PC-9 (cell line): Measurements from ENCODE around the gene ISL2. TPM values are rescaled to one million over a fixed set of nuclear protein-coding genes. Genes with fewer than 3 reads are reported as not detected.

ENCODE experiments used
- BruUV-seq: library from RNA; stranded (reverse); fragments of 400-500 nt; replicated peaks from 2 replicates; lab custom pipeline; 2021; lab: Mats Ljungman, UMichigan
- CTCF ChIA-PET: fragments of 300-600 bp; sonication (Branson Sonifier 250); formaldehyde crosslinking; loops from one replicate; lab custom pipeline; 2022; ENCODE audit warnings: antibody characterized with exemption; lab: Charles Lee
- POLR2A ChIA-PET: fragments of 300-600 bp; sonication (Branson Sonifier 250); formaldehyde crosslinking; loops from one replicate; lab custom pipeline; 2022; ENCODE audit warnings: antibody characterized with exemption; ENCODE audit not compliant: unreplicated experiment; lab: Charles Lee
- DNase-seq, 2 experiments: peaks; one replicate each; pipeline versions ENCODE4 v3.0.0 to v3.0.0-alpha.2; 2015 to 2022; ENCODE audit warnings: mixed read lengths in 1 of 2
- H2AFZ ChIP-seq: fragments of 200-600 bp; sonication (generic); 2 replicates; pipeline ENCODE4 v1.8.1; 2017; ENCODE audit warnings: antibody characterized with exemption
- H3F3A ChIP-seq: fragments of 200-600 bp; sonication (generic); 2 replicates; pipeline ENCODE4 v1.8.1; 2017; ENCODE audit warnings: antibody characterized with exemption, mild to moderate bottlenecking, low read depth; ENCODE audit not compliant: insufficient read depth
- H3K27ac ChIP-seq: fragments of 200-600 bp; sonication (generic); 2 replicates; pipeline ENCODE4 v1.6.1; 2016; ENCODE audit warnings: mixed run types
- H3K27me3 ChIP-seq: fragments of 200-600 bp; sonication (generic); 2 replicates; pipeline ENCODE4 v1.6.1; 2016; ENCODE audit warnings: low read depth, mixed run types; ENCODE audit not compliant: insufficient read depth
- H3K36me3 ChIP-seq: fragments of 200-600 bp; sonication (generic); 2 replicates; pipeline ENCODE4 v1.6.1; 2016; ENCODE audit warnings: low read depth, mixed run types
- H3K4me1 ChIP-seq: fragments of 200-600 bp; sonication (generic); replicated peaks from 2 replicates; pipeline ENCODE4 v1.6.1; 2016; ENCODE audit warnings: mixed run types; ENCODE audit not compliant: insufficient read depth
- H3K4me2 ChIP-seq: fragments of 200-600 bp; sonication (generic); 2 replicates; pipeline ENCODE4 v1.6.1; 2017; ENCODE audit warnings: mixed run types
- H3K4me3 ChIP-seq: fragments of 200-600 bp; sonication (generic); 2 replicates; pipeline ENCODE4 v1.6.1; 2016; ENCODE audit warnings: mixed run types
- H3K79me2 ChIP-seq: fragments of 200-600 bp; sonication (generic); 2 replicates; pipeline ENCODE4 v1.6.1; 2017; ENCODE audit warnings: low read depth, mixed run types
- H3K9me2 ChIP-seq: fragments of 200-600 bp; sonication (generic); 2 replicates; pipeline ENCODE4 v1.8.1; 2017; ENCODE audit warnings: mild to moderate bottlenecking; ENCODE audit not compliant: insufficient read depth
- H3K9me3 ChIP-seq: fragments of 200-600 bp; sonication (generic); 2 replicates; pipeline ENCODE4 v1.8.1; 2016; ENCODE audit warnings: low read depth; ENCODE audit not compliant: insufficient read depth
- H4K20me1 ChIP-seq: fragments of 200-600 bp; sonication (generic); 2 replicates; pipeline ENCODE4 v1.8.1; 2017; ENCODE audit not compliant: insufficient read depth
- EZH2 ChIP-seq: fragments of 200-600 bp; sonication (generic); IDR thresholded peaks from 2 replicates; pipeline ENCODE4 v1.8.0; 2017; ENCODE audit warnings: antibody characterized with exemption, low read depth
- intact Hi-C: fragments of 100-400 bp; cut with micrococcal nuclease; formaldehyde crosslinking; loops from one replicate; pipeline ENCODE4 v1.10.0; 2022; ENCODE audit not compliant: unreplicated experiment
- total RNA-seq: library from RNA; stranded (reverse); gene quantifications from 2 replicates; pipeline ENCODE4 v1.2.3, GENCODE V29; 2021
- TF ChIP-seq, protein P1 (sequence below): fragments of 200-600 bp; sonication (generic); conservative IDR thresholded peaks from 2 replicates; pipeline ENCODE4 v1.6.1; 2017; ENCODE audit warnings: mixed run types, antibody characterized with exemption, mild to moderate bottlenecking, moderate library complexity

The ISL2 gene
- total RNA-seq, 1 experiment from 2014 or later = 0.24 TPM

GRCh38 chr15:76313731-76314130 lies 22.8 kb upstream of the ISL2 start:
- TF ChIP-seq, protein P1, sequence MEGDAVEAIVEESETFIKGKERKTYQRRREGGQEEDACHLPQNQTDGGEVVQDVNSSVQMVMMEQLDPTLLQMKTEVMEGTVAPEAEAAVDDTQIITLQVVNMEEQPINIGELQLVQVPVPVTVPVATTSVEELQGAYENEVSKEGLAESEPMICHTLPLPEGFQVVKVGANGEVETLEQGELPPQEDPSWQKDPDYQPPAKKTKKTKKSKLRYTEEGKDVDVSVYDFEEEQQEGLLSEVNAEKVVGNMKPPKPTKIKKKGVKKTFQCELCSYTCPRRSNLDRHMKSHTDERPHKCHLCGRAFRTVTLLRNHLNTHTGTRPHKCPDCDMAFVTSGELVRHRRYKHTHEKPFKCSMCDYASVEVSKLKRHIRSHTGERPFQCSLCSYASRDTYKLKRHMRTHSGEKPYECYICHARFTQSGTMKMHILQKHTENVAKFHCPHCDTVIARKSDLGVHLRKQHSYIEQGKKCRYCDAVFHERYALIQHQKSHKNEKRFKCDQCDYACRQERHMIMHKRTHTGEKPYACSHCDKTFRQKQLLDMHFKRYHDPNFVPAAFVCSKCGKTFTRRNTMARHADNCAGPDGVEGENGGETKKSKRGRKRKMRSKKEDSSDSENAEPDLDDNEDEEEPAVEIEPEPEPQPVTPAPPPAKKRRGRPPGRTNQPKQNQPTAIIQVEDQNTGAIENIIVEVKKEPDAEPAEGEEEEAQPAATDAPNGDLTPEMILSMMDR = no peak
- TF ChIP-seq EZH2 = no peak
- POLR2A ChIA-PET = no interaction called here
- Histone ChIP-seq H3K9me3 (no peaks in the 10 kb centered on the region), H3K4me1 (peaks cover 55% of the 10 kb centered on the region), H3K9me2 (no peaks in the 10 kb centered on the region), H3K4me3 (no peak overlapping the region), H3K79me2 (peaks cover 24% of the 10 kb centered on the region), H4K20me1 (peaks cover 4% of the 10 kb centered on the region), H2AFZ (no peak overlapping the region; the same call in 1 of the 2 replicates), H3K27me3 (no peaks in the 10 kb centered on the region), H3K4me2 (peak overlapping the region; percentile 99), H3K27ac (peak overlapping the region; percentile 98), H3K36me3 (no peaks in the 10 kb centered on the region), H3F3A (peaks cover 35% of the 10 kb centered on the region)
- CTCF ChIA-PET = interaction anchor here (0.7 kb wide), 1 partner anchor 1002 kb away, joined by 3 read pairs; no protein-coding TSS in a partner anchor
- no TSS peak for BruUV-seq
- DNase-seq = peak; percentile 26 to 90
- intact Hi-C loops = loop anchor here (2.0 to 5.0 kb wide), 2 partner anchors 13 to 34 kb away; no protein-coding TSS in a partner anchor

DNA sequence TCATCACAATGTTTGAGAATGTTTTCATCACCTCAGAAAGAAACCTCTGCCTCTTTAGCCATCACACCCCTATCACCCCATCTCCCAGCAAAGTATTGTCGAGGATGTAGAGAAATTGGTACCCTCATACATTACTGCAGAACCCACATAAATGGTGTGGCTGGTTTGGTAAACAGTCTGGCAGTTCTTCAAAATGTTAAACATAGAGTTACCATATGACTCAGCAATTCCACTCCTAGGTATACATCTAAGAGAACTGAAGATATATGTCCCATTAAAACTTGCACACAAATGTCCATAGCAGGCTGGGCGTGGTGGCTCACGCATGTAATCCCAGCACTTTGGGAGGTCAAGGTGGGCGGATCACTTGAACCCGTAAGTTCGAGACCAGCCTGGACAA lies 16.6 kb upstream of the ISL2 start:
- CTCF ChIA-PET = no interaction called here
- intact Hi-C loops = no loop called here

GRCh38 chr15:76321171-76321570 lies 15.4 kb upstream of the ISL2 start:
- no peak overlapping the region for H2AFZ ChIP-seq
- ChIA-PET POLR2A (no interaction called here), CTCF (no interaction called here)

More for the DNA sequence above, 16.6 kb upstream of the ISL2 start:
- no peaks in the 10 kb centered on the region for H3K9me2 ChIP-seq
- no TSS peak for BruUV-seq
- H3K27me3 ChIP-seq = no peaks in the 10 kb centered on the region
- H3K36me3 ChIP-seq = no peaks in the 10 kb centered on the region
- no peak overlapping the region for H3K27ac ChIP-seq
- H3F3A ChIP-seq = no peaks in the 10 kb centered on the region; the same call in 1 of the 2 replicates
- no peaks in the 10 kb centered on the region for H3K9me3 ChIP-seq
- peaks cover 16% of the 10 kb centered on the region for H3K4me1 ChIP-seq
- H3K79me2 ChIP-seq = no peaks in the 10 kb centered on the region
- no peak for DNase-seq
- no peak overlapping the region for H2AFZ ChIP-seq
- H3K4me3 ChIP-seq = no peak overlapping the region
- TF ChIP-seq, protein P1 = no peak
- TF ChIP-seq EZH2 = no peak
- POLR2A ChIA-PET = no interaction called here
- no peaks in the 10 kb centered on the region for H4K20me1 ChIP-seq
- no peak overlapping the region for H3K4me2 ChIP-seq

More at GRCh38 chr15:76321171-76321570, 15.4 kb upstream of the ISL2 start:
- H3F3A ChIP-seq = no peaks in the 10 kb centered on the region
- no peaks in the 10 kb centered on the region for H3K36me3 ChIP-seq
- H3K4me2 ChIP-seq = no peak overlapping the region
- no peak overlapping the region for H3K4me3 ChIP-seq
- no peaks in the 10 kb centered on the region for H3K9me2 ChIP-seq
- H3K4me1 ChIP-seq = peaks cover 8% of the 10 kb centered on the region
- DNase-seq = no peak
- intact Hi-C loops = no loop called here
- BruUV-seq = no TSS peak
- H3K27ac ChIP-seq = no peak overlapping the region
- no peaks in the 10 kb centered on the region for H4K20me1 ChIP-seq
- TF ChIP-seq, protein P1 = no peak
- TF ChIP-seq EZH2 = no peak
- no peaks in the 10 kb centered on the region for H3K27me3 ChIP-seq
- H3K9me3 ChIP-seq = no peaks in the 10 kb centered on the region
- H3K79me2 ChIP-seq = no peaks in the 10 kb centered on the region
